Neural progenitor cell (in vitro differentiated cells): ENCODE data around the gene SNAPIN. TPM values are rescaled to one million over a fixed set of nuclear protein-coding genes. Genes with fewer than 3 reads are reported as not detected.
"Not testable (repeated sequence)": the region's sequence is repeated elsewhere in the genome, so short reads cannot be mapped to it uniquely, and the experiment has no call there.

Experiments used
- DNase-seq: peaks from one replicate; pipeline ENCODE4 v3.0.0-alpha.2; 2016; ENCODE audit warnings: low spot score
- H2AFZ ChIP-seq: fragments of 200-600 bp; sonication (generic); replicated peaks from 2 replicates; pipeline ENCODE4 v1.6.1; 2016; ENCODE audit warnings: antibody characterized with exemption
- H3F3A ChIP-seq: fragments of 200-600 bp; sonication (generic); 2 replicates; pipeline ENCODE4 v1.6.1; 2016; ENCODE audit warnings: antibody characterized with exemption, low read depth
- H3K27ac ChIP-seq: fragments of 200-600 bp; sonication (generic); 2 replicates; pipeline ENCODE4 v1.5.1; 2016; ENCODE audit warnings: mild to moderate bottlenecking
- H3K27me3 ChIP-seq: fragments of 200-600 bp; sonication (generic); 2 replicates; pipeline ENCODE4 v1.6.1; 2016; ENCODE audit warnings: mild to moderate bottlenecking, moderate library complexity
- H3K36me3 ChIP-seq: fragments of 200-600 bp; sonication (generic); 2 replicates; pipeline ENCODE4 v1.5.1; 2016
- H3K4me1 ChIP-seq: fragments of 200-600 bp; sonication (generic); 2 replicates; pipeline ENCODE4 v1.6.1; 2016; ENCODE audit warnings: mixed run types
- H3K4me2 ChIP-seq: fragments of 200-600 bp; sonication (generic); 2 replicates; pipeline ENCODE4 v1.6.1; 2016
- H3K4me3 ChIP-seq: fragments of 200-600 bp; sonication (generic); 2 replicates; pipeline ENCODE4 v1.5.1; 2016
- H3K79me2 ChIP-seq: fragments of 200-600 bp; sonication (generic); 2 replicates; pipeline ENCODE4 v1.6.1; 2016; ENCODE audit warnings: low read depth
- H3K9ac ChIP-seq: fragments of 200-600 bp; sonication (generic); 2 replicates; pipeline ENCODE4 v1.6.1; 2016
- H3K9me3 ChIP-seq: fragments of 200-600 bp; sonication (generic); 2 replicates; pipeline ENCODE4 v1.5.1; 2016; ENCODE audit warnings: low read depth
- H4K20me1 ChIP-seq: fragments of 200-600 bp; sonication (generic); 2 replicates; pipeline ENCODE4 v1.6.1; 2016; ENCODE audit warnings: low read depth
- H3K27ac Mint-ChIP-seq: 3 replicates; pipeline ENCODE4 v1.8.0; 2021; ENCODE audit warnings: mixed read lengths
- H3K27me3 Mint-ChIP-seq: 2 replicates; pipeline ENCODE4 v1.8.0; 2022; ENCODE audit warnings: low read depth, mild to moderate bottlenecking, inconsistent platforms, moderate library complexity, mixed read lengths; ENCODE audit not compliant: insufficient read depth
- H3K36me3 Mint-ChIP-seq: 3 replicates; pipeline ENCODE4 v1.8.0; 2021; ENCODE audit warnings: mixed read lengths
- H3K4me1 Mint-ChIP-seq: 3 replicates; pipeline ENCODE4 v1.8.0; 2021; ENCODE audit warnings: mixed read lengths
- H3K4me3 Mint-ChIP-seq: 3 replicates; pipeline ENCODE4 v1.8.0; 2021; ENCODE audit warnings: mild to moderate bottlenecking, moderate library complexity, mixed read lengths
- H3K9me3 Mint-ChIP-seq: 3 replicates; pipeline ENCODE4 v1.8.0; 2020; ENCODE audit warnings: mixed read lengths
- EZH2 ChIP-seq: fragments of 200-600 bp; sonication (generic); IDR thresholded peaks from 2 replicates; pipeline ENCODE4 v1.6.1; 2017; ENCODE audit warnings: antibody characterized with exemption, mild to moderate bottlenecking, moderate library complexity
- EZH2phosphoT487 ChIP-seq: fragments of 200-600 bp; sonication (generic); IDR thresholded peaks from 2 replicates; pipeline ENCODE4 v1.6.1; 2017; ENCODE audit warnings: antibody characterized with exemption
- total RNA-seq: library from RNA; depleted of rRNA; stranded (reverse); fragments of >200 nt; gene quantifications from 2 replicates; pipeline ENCODE4 v1.2.3, GENCODE V29; 2015; ENCODE audit warnings: low replicate concordance
- TF ChIP-seq, protein P1 (sequence below): fragments of 200-600 bp; sonication (generic); IDR thresholded peaks from 2 replicates; pipeline ENCODE4 v1.5.1; 2017; ENCODE audit warnings: antibody characterized with exemption, mild to moderate bottlenecking

Gene SNAPIN
- total RNA-seq, 1 donor from 2014 or later: 52.4 TPM

DNA sequence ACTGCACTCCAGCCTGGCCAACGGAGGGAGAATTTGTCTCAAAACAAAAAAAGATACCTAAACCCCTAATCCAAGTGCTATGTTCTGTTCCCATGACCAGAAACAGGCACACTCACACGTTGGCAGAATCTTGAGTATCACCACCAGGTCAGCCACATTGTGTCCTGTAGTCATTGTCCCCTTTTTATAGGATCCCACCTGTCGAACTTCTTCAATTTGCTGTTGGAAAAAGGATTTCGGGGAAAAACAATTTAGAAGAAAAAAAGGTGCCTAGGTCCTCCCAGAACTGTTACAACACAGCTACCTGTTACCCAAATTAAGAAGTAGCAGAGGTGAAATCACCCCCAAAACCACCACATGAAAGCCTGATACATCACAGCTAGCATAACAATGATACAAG lies 8.9 kb downstream of the SNAPIN start:
- Histone ChIP-seq H3F3A (peaks cover 76% of the 10 kb centered on the region), H3K4me3 (no peak overlapping the region), H3K4me2 (no peak overlapping the region), H3K27ac (no peak overlapping the region), H3K4me1 (peaks cover 11% of the 10 kb centered on the region), H3K27me3 (no peaks in the 10 kb centered on the region), H3K79me2 (peaks cover 46% of the 10 kb centered on the region), H3K9ac (no peak overlapping the region), H3K9me3 (no peaks in the 10 kb centered on the region), H3K36me3 (peaks cover 39% of the 10 kb centered on the region), H2AFZ (no peak overlapping the region), H4K20me1 (peaks cover 25% of the 10 kb centered on the region)
- Mint-ChIP-seq H3K27me3 (no peaks in the 10 kb centered on the region), H3K27ac (no peak overlapping the region), H3K4me1 (peaks cover 19% of the 10 kb centered on the region), H3K9me3 (no peaks in the 10 kb centered on the region), H3K36me3 (peaks cover 41% of the 10 kb centered on the region), H3K4me3 (no peak overlapping the region)
- TF ChIP-seq EZH2phosphoT487 (no peak), EZH2 (no peak)
- TF ChIP-seq, protein P1, sequence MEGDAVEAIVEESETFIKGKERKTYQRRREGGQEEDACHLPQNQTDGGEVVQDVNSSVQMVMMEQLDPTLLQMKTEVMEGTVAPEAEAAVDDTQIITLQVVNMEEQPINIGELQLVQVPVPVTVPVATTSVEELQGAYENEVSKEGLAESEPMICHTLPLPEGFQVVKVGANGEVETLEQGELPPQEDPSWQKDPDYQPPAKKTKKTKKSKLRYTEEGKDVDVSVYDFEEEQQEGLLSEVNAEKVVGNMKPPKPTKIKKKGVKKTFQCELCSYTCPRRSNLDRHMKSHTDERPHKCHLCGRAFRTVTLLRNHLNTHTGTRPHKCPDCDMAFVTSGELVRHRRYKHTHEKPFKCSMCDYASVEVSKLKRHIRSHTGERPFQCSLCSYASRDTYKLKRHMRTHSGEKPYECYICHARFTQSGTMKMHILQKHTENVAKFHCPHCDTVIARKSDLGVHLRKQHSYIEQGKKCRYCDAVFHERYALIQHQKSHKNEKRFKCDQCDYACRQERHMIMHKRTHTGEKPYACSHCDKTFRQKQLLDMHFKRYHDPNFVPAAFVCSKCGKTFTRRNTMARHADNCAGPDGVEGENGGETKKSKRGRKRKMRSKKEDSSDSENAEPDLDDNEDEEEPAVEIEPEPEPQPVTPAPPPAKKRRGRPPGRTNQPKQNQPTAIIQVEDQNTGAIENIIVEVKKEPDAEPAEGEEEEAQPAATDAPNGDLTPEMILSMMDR: no peak
- DNase-seq: no peak

DNA sequence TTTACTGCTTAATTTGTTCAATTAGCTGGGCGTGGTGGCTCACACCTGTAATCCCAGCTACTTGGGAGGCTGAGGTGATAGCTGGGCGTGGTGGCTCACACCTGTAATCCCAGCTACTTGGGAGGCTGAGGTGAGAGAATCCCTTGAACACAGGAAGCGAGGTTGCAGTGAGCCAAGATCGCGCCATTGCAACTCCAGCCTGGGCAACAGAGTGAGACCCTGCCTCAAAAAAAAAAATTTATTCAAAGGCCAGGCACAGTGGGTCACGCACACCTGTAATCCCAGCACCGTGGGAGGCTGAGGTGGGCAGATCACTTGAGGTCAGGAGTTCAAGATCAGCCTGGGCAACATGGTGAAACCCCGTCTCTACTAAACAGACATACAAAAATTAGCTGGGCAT lies 10.2 kb downstream of the SNAPIN start:
- peaks cover 64% of the 10 kb centered on the region for H3F3A ChIP-seq
- H4K20me1 ChIP-seq: peaks cover 19% of the 10 kb centered on the region
- H3K27ac Mint-ChIP-seq, H3K27me3 ChIP-seq, DNase-seq, H3K27ac ChIP-seq, H3K9me3 Mint-ChIP-seq, H2AFZ ChIP-seq, H3K9ac ChIP-seq, H3K4me2 ChIP-seq, H3K27me3 Mint-ChIP-seq, H3K9me3 ChIP-seq: not testable (repeated sequence)
- H3K79me2 ChIP-seq: peaks cover 46% of the 10 kb centered on the region
- H3K4me3 ChIP-seq: peak overlapping the region; percentile 82
- peaks cover 19% of the 10 kb centered on the region for H3K4me1 Mint-ChIP-seq
- H3K4me3 Mint-ChIP-seq: peak overlapping the region; percentile 79
- peaks cover 37% of the 10 kb centered on the region for H3K36me3 Mint-ChIP-seq
- H3K36me3 ChIP-seq: peaks cover 39% of the 10 kb centered on the region
- H3K4me1 ChIP-seq: peaks cover 11% of the 10 kb centered on the region

DNA sequence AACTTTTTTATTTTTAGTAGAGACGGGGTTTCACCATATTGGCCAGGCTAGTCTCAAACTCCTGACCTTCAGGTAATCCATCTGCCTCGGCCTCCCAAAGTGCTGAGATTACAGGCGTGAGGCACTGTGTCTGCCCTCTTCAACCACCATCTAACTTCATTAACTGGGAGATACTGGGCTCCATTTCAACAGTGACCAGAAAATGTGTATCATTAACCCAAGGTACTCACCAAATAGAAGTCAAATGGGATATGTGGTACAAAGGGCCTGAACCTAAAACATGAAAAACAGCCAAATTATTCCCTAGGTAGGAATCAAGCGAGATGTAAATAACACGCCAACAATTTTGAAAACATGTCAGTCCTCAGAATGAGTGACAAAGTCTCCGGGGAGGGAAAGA lies 11.1 kb downstream of the SNAPIN start:
- peaks cover 37% of the 10 kb centered on the region for H3K36me3 Mint-ChIP-seq
- H3K27ac ChIP-seq: no peak overlapping the region

DNA sequence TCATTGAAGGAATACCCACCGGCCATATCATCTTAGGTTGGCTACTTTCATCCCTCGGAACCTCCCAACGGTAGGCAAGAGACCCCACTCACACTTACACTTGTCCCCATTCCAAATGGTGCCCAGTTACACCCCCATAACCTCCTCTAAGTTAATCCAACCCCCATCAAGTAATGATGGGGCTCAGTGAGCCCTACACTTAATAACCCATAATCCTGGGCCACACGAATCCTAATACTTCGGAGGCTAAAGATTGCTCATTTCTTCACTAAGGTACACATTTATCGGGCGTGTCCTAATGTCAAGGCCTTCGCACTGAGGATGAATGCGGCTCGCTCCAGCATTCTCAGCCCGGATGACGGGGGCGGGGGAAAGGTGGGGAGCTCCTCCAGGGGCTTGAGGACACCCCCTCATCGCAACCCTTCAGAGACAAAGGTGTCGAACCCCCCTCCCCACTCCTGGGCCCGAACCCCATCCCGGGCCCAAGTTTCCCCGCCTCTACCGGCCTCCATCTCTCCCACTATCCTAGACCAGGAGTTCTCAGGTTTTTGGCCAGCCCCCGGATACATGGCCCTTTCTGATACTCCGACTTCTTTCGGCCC lies 11.9 kb downstream of the SNAPIN start:
- no peaks in the 10 kb centered on the region for H3K9me3 ChIP-seq
- peaks cover 11% of the 10 kb centered on the region for H3K4me1 ChIP-seq
- peaks cover 26% of the 10 kb centered on the region for H3K36me3 ChIP-seq
- Mint-ChIP-seq H3K36me3 (peaks cover 30% of the 10 kb centered on the region), H3K9me3 (no peaks in the 10 kb centered on the region), H3K4me1 (peaks cover 19% of the 10 kb centered on the region), H3K27me3 (no peaks in the 10 kb centered on the region), H3K27ac (peak overlapping the region; percentile 94), H3K4me3 (no peak overlapping the region)
- TF ChIP-seq EZH2phosphoT487 (no peak), EZH2 (no peak)
- TF ChIP-seq, protein P1: no peak
- H3F3A ChIP-seq: peaks cover 47% of the 10 kb centered on the region
- peaks cover 46% of the 10 kb centered on the region for H3K79me2 ChIP-seq
- no peak overlapping the region for H2AFZ ChIP-seq
- peaks cover 19% of the 10 kb centered on the region for H4K20me1 ChIP-seq
- H3K4me2 ChIP-seq: peak overlapping the region; percentile 91
- H3K9ac ChIP-seq: peak overlapping the region; percentile 94
- H3K27me3 ChIP-seq: no peaks in the 10 kb centered on the region
- no peak overlapping the region for H3K27ac ChIP-seq
- peak overlapping the region; percentile 82 for H3K4me3 ChIP-seq
- peak; percentile 20 for DNase-seq

More for the DNA sequence above, 11.1 kb downstream of the SNAPIN start:
- peaks cover 19% of the 10 kb centered on the region for H3K4me1 Mint-ChIP-seq
- H3K27ac Mint-ChIP-seq: peak overlapping the region; percentile 94
- TF ChIP-seq EZH2phosphoT487 (no peak), EZH2 (no peak)
- TF ChIP-seq, protein P1: no peak
- Histone ChIP-seq H3K27me3 (no peaks in the 10 kb centered on the region), H4K20me1 (peaks cover 19% of the 10 kb centered on the region), H3K4me2 (peak overlapping the region; percentile 91), H3K36me3 (peaks cover 33% of the 10 kb centered on the region), H3K4me1 (peaks cover 11% of the 10 kb centered on the region), H3K9me3 (no peaks in the 10 kb centered on the region), H2AFZ (no peak overlapping the region), H3F3A (peaks cover 55% of the 10 kb centered on the region), H3K79me2 (peaks cover 46% of the 10 kb centered on the region), H3K9ac (peak overlapping the region; percentile 94), H3K4me3 (peak overlapping the region; percentile 82)
- no peak overlapping the region for H3K4me3 Mint-ChIP-seq
- H3K27me3 Mint-ChIP-seq: no peaks in the 10 kb centered on the region
- H3K9me3 Mint-ChIP-seq: no peaks in the 10 kb centered on the region
- no peak for DNase-seq
